ENCODE results near the gene CNGA4.

The CNGA4 gene

GRCh38 chr11:6200975-6201374, 37.9 kb upstream of the CNGA4 start:
- no peak for DNase-seq (ENCODE audit: low read depth)
- no peak for TF ChIP-seq CTCF (IDR thresholded peaks at IDR 0.05; ENCODE audit: insufficient read depth, low read depth, low read length, missing control alignments)
- no peak overlapping the region for H3K4me3 ChIP-seq (ENCODE audit: low read depth, low read length)

DNA sequence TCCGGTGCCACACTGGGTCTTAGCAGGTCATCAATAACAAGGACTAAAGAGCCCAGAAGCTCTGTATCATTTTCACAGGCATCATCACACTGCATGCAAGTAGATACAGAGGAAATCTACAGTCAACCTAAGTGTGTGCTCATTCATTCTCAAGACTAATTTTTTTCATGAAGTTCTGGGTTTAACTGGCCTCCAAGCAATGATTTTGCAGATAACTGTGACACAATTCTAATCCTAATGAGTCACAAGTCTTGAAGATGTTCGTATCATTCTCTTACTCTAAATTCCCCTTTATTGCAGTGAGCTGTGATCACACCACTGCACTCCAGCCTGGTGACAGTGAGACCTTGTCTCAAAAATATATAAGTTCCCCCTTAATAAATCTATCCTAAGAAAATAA, 37.4 kb upstream of the CNGA4 start:
- no peak overlapping the region for H3K4me3 ChIP-seq (ENCODE audit: low read depth, low read length)
- no peak for DNase-seq (ENCODE audit: low read depth)
- TF ChIP-seq CTCF (IDR thresholded peaks at IDR 0.05; ENCODE audit: insufficient read depth, low read depth, low read length, missing control alignments): no peak

GRCh38 chr11:6202041-6202440, 36.8 kb upstream of the CNGA4 start:
- TF ChIP-seq CTCF (IDR thresholded peaks at IDR 0.05; ENCODE audit: insufficient read depth, low read depth, low read length, missing control alignments): no peak
- DNase-seq (ENCODE audit: low read depth): no peak

GRCh38 chr11:6203327-6203726, 35.6 kb upstream of the CNGA4 start:
- no peak for TF ChIP-seq CTCF (IDR thresholded peaks at IDR 0.05; ENCODE audit: insufficient read depth, low read depth, low read length, missing control alignments)
- H3K4me3 ChIP-seq (ENCODE audit: low read depth, low read length): no peak overlapping the region
- peak; percentile 67 for DNase-seq (ENCODE audit: low read depth)

More at GRCh38 chr11:6202041-6202440, 36.8 kb upstream of the CNGA4 start:
- H3K4me3 ChIP-seq (ENCODE audit: low read depth, low read length): no peak overlapping the region

DNA sequence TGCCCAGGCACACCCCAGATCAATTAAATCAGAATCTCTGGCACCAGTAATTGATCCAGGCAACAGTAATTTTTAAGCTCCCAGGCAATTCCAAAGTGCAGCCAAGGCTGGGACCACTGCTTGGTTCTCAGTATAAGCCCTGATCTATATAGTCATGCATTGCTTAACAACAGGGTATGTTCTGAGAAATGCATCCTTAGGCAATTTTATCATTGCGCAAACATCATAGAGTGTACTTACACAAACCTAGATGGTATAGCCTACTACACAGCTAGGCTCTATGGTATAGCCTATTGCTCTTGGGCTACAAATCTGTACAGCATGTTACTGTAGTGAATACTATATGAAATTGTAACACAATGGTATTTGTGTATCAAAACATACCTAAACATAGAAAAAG, 34.2 kb upstream of the CNGA4 start:
- no peak for TF ChIP-seq CTCF (IDR thresholded peaks at IDR 0.05; ENCODE audit: insufficient read depth, low read depth, low read length, missing control alignments)
- no peak overlapping the region for H3K4me3 ChIP-seq (ENCODE audit: low read depth, low read length)
- no peak for DNase-seq (ENCODE audit: low read depth)

DNA sequence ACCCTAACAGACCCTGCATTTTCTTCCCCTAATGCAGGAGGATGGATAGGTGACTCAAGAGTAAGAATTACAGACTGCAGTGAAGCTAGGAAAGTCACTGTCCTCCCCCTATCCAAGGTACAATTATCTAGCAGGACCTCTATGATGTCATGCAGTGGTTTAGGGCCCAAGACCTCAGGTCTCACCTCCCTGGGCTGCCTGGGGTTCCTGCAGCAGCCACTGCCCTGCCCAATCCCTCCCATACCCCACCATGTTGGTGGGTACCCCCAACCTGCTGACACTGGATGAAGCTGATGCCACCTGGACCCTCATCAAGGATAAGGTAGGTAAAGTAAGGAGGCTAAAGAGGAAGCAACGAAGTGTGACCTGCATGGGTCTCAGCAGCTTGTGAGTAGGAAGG, 33.5 kb upstream of the CNGA4 start, which contains the start of gene C11orf42:
Gene C11orf42 (plus strand): TSS at position 192 of the 400 bp plus-strand sequence. CDS start 59 bp downstream, at position 251.
- DNase-seq (ENCODE audit: low read depth): no peak
- TF ChIP-seq CTCF (IDR thresholded peaks at IDR 0.05; ENCODE audit: insufficient read depth, low read depth, low read length, missing control alignments): no peak
- no peak within 1 kb of the TSS for H3K4me3 ChIP-seq (ENCODE audit: low read depth, low read length)

GRCh38 chr11:6206456-6207180, 32.3 kb upstream of the CNGA4 start:
- no peak for DNase-seq (ENCODE audit: low read depth)
- H3K4me3 ChIP-seq (ENCODE audit: low read depth, low read length): no peak overlapping the region
- TF ChIP-seq CTCF (IDR thresholded peaks at IDR 0.05; ENCODE audit: insufficient read depth, low read depth, low read length, missing control alignments): no peak

Measured in GM12865 (cell line).